A549 treated with CpdA at 1 μM for 4 hours (cell line): ENCODE data around the gene PLCB2. TPM values are rescaled to one million over a fixed set of nuclear protein-coding genes. Genes with fewer than 3 reads are reported as not detected.

Source experiments
- total RNA-seq: library from RNA; stranded (reverse); fragments of 200-300 nt; extraction: Qiagen RNA extraction; gene quantifications from 5 replicates; pipeline ENCODE4 v1.2.3, GENCODE V29; 2022; ENCODE audit warnings: low read depth

PLCB2 gene
- 0.27 to 1.3 TPM (median 0.48 TPM) in 5 replicates for total RNA-seq

GRCh38 chr15:40307421-40308211 lies at the start of gene PLCB2:
Gene PLCB2 (minus strand): TSS chr15:40307935. CDS start chr15:40307672, 263 bp downstream.

GRCh38 chr15:40340740-40341400 lies 33.1 kb upstream of the PLCB2 start, which contains the start of gene CCDC9B:
Gene CCDC9B (minus strand): TSS chr15:40340939. CDS start chr15:40340819, 120 bp downstream.

GRCh38 chr15:40323239-40323952 lies 15.7 kb upstream of the PLCB2 start, which contains the start of gene INAFM2:
Gene INAFM2 (plus strand): TSS chr15:40323692. CDS start chr15:40324056, 364 bp downstream.

GRCh38 chr15:40282869-40283614 lies 24.7 kb downstream of the PLCB2 start, which contains the start of gene ANKRD63:
Gene ANKRD63 (minus strand): TSS chr15:40283064. CDS start chr15:40282586, 478 bp downstream.

GRCh38 chr15:40238532-40239403 lies 69.0 kb downstream of the PLCB2 start, which contains the start of gene PAK6:
Gene PAK6 (plus strand): TSS chr15:40239063. CDS start chr15:40264786, 25,723 bp downstream.

Other genes starting within 250 kb of the PLCB2 start
- 1.6 to 3.0 TPM (median 1.8 TPM) in 5 replicates for gene BMF, start 199.1 kb downstream of the PLCB2 start, total RNA-seq
- gene BUB1B, start 146.9 kb downstream of the PLCB2 start, total RNA-seq: 28.2 to 33.9 TPM (median 30.0 TPM) in 5 replicates
- 0.19 to 0.47 TPM (median 0.30 TPM) in 4 of 5 replicates, not detected in the other for gene PAK6, start 68.9 kb downstream of the PLCB2 start, total RNA-seq
- gene ANKRD63, start 24.9 kb downstream of the PLCB2 start, total RNA-seq: 0.19 to 0.42 TPM (median 0.32 TPM) in 4 of 5 replicates, not detected in the other
- 5.2 to 6.4 TPM (median 6.1 TPM) in 5 replicates for gene INAFM2, start 15.8 kb upstream of the PLCB2 start, total RNA-seq
- gene CCDC9B, start 33.0 kb upstream of the PLCB2 start, total RNA-seq: 14.7 to 20.5 TPM (median 17.0 TPM) in 5 replicates
- gene PHGR1, start 43.1 kb upstream of the PLCB2 start, total RNA-seq: not detected in 5 replicates
- gene DISP2, start 50.3 kb upstream of the PLCB2 start, total RNA-seq: 0.64 to 1.7 TPM (median 1.4 TPM) in 5 replicates
- 40.0 to 50.7 TPM (median 45.3 TPM) in 5 replicates for gene KNSTRN, start 74.8 kb upstream of the PLCB2 start, total RNA-seq
- gene IVD, start 97.9 kb upstream of the PLCB2 start, total RNA-seq: 12.6 to 14.4 TPM (median 13.2 TPM) in 5 replicates
- 10.5 to 12.7 TPM (median 11.5 TPM) in 5 replicates for gene BAHD1, start 133.0 kb upstream of the PLCB2 start, total RNA-seq
- gene CHST14, start 163.0 kb upstream of the PLCB2 start, total RNA-seq: 15.1 to 21.7 TPM (median 19.6 TPM) in 5 replicates